Airway epithelial cell (primary cell): ENCODE results near the gene SFTPD. TPM values are rescaled to one million over a fixed set of nuclear protein-coding genes. Genes with fewer than 3 reads are reported as not detected.

Experiments used
- total RNA-seq: library from RNA; depleted of rRNA; stranded (reverse); fragments of >200 nt; gene quantifications from 2 replicates; pipeline ENCODE4 v1.2.3, GENCODE V29; 2015

SFTPD gene
- total RNA-seq = 0.35 and 0.42 TPM in 2 replicates

GRCh38 chr10:79948976-79949722 is at the start of gene SFTPD:
TSS of gene SFTPD (minus strand) at chr10:79949105. CDS start at chr10:79946659, 2,446 bp downstream.

Other genes starting within 250 kb of the SFTPD start
- 0.78 and 0.88 TPM in 2 replicates for gene NUTM2B, start 245.9 kb downstream of the SFTPD start, total RNA-seq
- gene NUTM2E, start 122.4 kb downstream of the SFTPD start, total RNA-seq = not detected in 2 replicates
- gene TMEM254, start 129.6 kb upstream of the SFTPD start, total RNA-seq = 11.0 and 22.5 TPM in 2 replicates
- gene PLAC9, start 183.6 kb upstream of the SFTPD start, total RNA-seq = 0.78 TPM in 1 of 2 replicates, not detected in the other